Kidney (tissue), 14 donors: ENCODE data around the gene AGPAT1. TPM values are rescaled to one million over a fixed set of nuclear protein-coding genes. Genes with fewer than 3 reads are reported as not detected.

ENCODE experiments used
- DNase-seq, 5 donors: peaks; one replicate each; pipeline ENCODE4 v3.0.0-alpha.2; 2013 to 2020
- FAIRE-seq: peaks from 2 replicates; lab custom pipeline; 2012; peaks lifted over from hg19 to GRCh38; lab: Jason Lieb, UNC
- H3K27ac ChIP-seq, 2 donors: one replicate each; pipeline ENCODE4 v1.7.0; 2013; ENCODE audit warnings: low read depth in 2 of 2, low read length in 2 of 2, inconsistent platforms in 1 of 2
- H3K27me3 ChIP-seq: one replicate; pipeline ENCODE4 v1.7.1; 2013; ENCODE audit warnings: low read length, inconsistent platforms; ENCODE audit not compliant: control insufficient read depth, insufficient read depth
- H3K36me3 ChIP-seq, 3 donors: one replicate each; pipeline versions ENCODE4 v1.7.0 to v1.7.1; 2013; ENCODE audit warnings: low read length in 3 of 3, control low read depth in 1 of 3, inconsistent platforms in 1 of 3; ENCODE audit not compliant: insufficient read depth in 3 of 3, control insufficient read depth in 2 of 3
- H3K4me1 ChIP-seq, 3 donors: one replicate each; pipeline versions ENCODE4 v1.7.0 to v1.7.1; 2013; ENCODE audit warnings: low read length in 3 of 3, inconsistent platforms in 1 of 3, low read depth in 1 of 3; ENCODE audit not compliant: control insufficient read depth in 2 of 3, insufficient read depth in 2 of 3
- H3K4me3 ChIP-seq, 3 donors: one replicate each; pipeline versions ENCODE4 v1.7.0 to v1.8.1; 2013; ENCODE audit warnings: low read length in 3 of 3, control low read depth in 1 of 3, inconsistent platforms in 1 of 3
- H3K9ac ChIP-seq, 3 donors: one replicate each; pipeline versions ENCODE4 v1.7.0 to v1.7.1; 2013; ENCODE audit warnings: low read length in 3 of 3, control low read depth in 1 of 3, inconsistent platforms in 1 of 3
- H3K9me3 ChIP-seq, 3 donors: one replicate each; pipeline versions ENCODE4 v1.7.0 to v1.7.1; 2013; ENCODE audit warnings: low read length in 3 of 3, control low read depth in 1 of 3, inconsistent platforms in 1 of 3; ENCODE audit not compliant: control insufficient read depth in 2 of 3, insufficient read depth in 1 of 3
- CTCF ChIP-seq: IDR thresholded peaks from 3 replicates; pipeline ENCODE4 v1.5.1; 2012; ENCODE audit warnings: mild to moderate bottlenecking, moderate library complexity, borderline replicate concordance; ENCODE audit not compliant: insufficient read depth; ENCODE audit errors: extremely low read depth
- intact Hi-C: fragments of 100-400 bp; cut with DNase I; formaldehyde crosslinking; loops from one replicate; pipeline ENCODE4 v1.11.1; 2022
- polyA plus RNA-seq: library from polyadenylated mRNA; stranded (reverse); fragments of 350-450 nt; fragmentation: Illumina TruSeq; extraction: RNeasy Lipid Tissue Mini Kit (QIAGEN cat#74804); gene quantifications from one replicate; pipeline ENCODE4 v1.2.3, GENCODE V29; 2014; ENCODE audit warnings: low read depth, low replicate concordance; ENCODE audit not compliant: insufficient read depth
- total RNA-seq: library from RNA; stranded (reverse); fragmentation: NEBNext Ultra II Directional; extraction: Animal tissue kit (Norgen Biotek cat#: 25700); gene quantifications from one replicate; pipeline ENCODE4 v1.2.1, GENCODE V29; 2021
- donor health status: control.
- donor health status: control.
- donor health status: control.
- donor health status: control.
- donor health status: control.
- donor health status: DM: yes; HTN: yes; CAD: no.
- donor health status: Normal renal cell carcinoma (clear cell type).

AGPAT1 gene
- total and polyA plus RNA-seq, 2 donors from 2014 or later, result 58.9 to 87.1 TPM

- no peak for TF ChIP-seq CTCF
- no peaks in the 10 kb centered on the region for H3K9me3 ChIP-seq
- FAIRE-seq, result no peak
- H3K4me3 ChIP-seq, result no peak overlapping the region
- H3K36me3 ChIP-seq, result peaks cover 2 to 18% (median 3%) of the 10 kb centered on the region in 3 donors
- H3K4me1 ChIP-seq, result peaks cover 3 to 21% (median 17%) of the 10 kb centered on the region in 3 donors
- intact Hi-C loops, result no loop called here
- DNase-seq, result peak in 2 of 5 donors; percentile 41 to 50
- no peaks in the 10 kb centered on the region for H3K27me3 ChIP-seq
- H3K27ac ChIP-seq, result no peak overlapping the region
- H3K9ac ChIP-seq, result no peak overlapping the region
Measured at GRCh38 chr6:32181915-32182529, 6.1 kb upstream of the AGPAT1 start.

- H3K4me1 ChIP-seq, result peaks cover 7 to 26% (median 20%) of the 10 kb centered on the region in 3 donors
- H3K27ac ChIP-seq, result no peak overlapping the region
- TF ChIP-seq CTCF, result no peak
- no peaks in the 10 kb centered on the region for H3K27me3 ChIP-seq
- peak in 2 of 5 donors; percentile 32 to 71 for DNase-seq
- intact Hi-C loops, result no loop called here
- no peak overlapping the region for H3K9ac ChIP-seq
- no peak for FAIRE-seq
- peaks cover 0 to 12% (median 0%) of the 10 kb centered on the region in 3 donors for H3K36me3 ChIP-seq
- H3K4me3 ChIP-seq, result no peak overlapping the region
- no peaks in the 10 kb centered on the region for H3K9me3 ChIP-seq
Measured at GRCh38 chr6:32181148-32181702, 5.3 kb upstream of the AGPAT1 start.

GRCh38 chr6:32179766-32180405, 4.0 kb upstream of the AGPAT1 start:
- DNase-seq (peak in 2 of 5 donors; percentile 43 to 51), FAIRE-seq (no peak)
- peak overlapping the region in 1 of 3 donors; percentile 88 for H3K9ac ChIP-seq
- no peaks in the 10 kb centered on the region for H3K27me3 ChIP-seq
- H3K36me3 ChIP-seq, result peaks cover 0 to 12% (median 0%) of the 10 kb centered on the region in 3 donors
- H3K9me3 ChIP-seq, result no peaks in the 10 kb centered on the region
- intact Hi-C loops, result no loop called here
- peak overlapping the region in 1 of 3 donors; percentile 99 for H3K4me3 ChIP-seq
- no peak overlapping the region for H3K27ac ChIP-seq
- TF ChIP-seq CTCF, result no peak
- peaks cover 7 to 27% (median 25%) of the 10 kb centered on the region in 3 donors for H3K4me1 ChIP-seq
